K562 (cell line): ENCODE results near the gene ZSCAN12. TPM values are rescaled to one million over a fixed set of nuclear protein-coding genes. Genes with fewer than 3 reads are reported as not detected.

Source experiments
- HDGF ChIP-seq: fragments of 450-650 bp; IDR thresholded peaks from 2 replicates; pipeline ENCODE4 v1.6.1; 2016
- JUND ChIP-seq, 2 experiments: IDR thresholded peaks; 2 replicates in 1 of 2; 3 replicates in 1 of 2; pipeline ENCODE4 v1.6.1; 2011; ENCODE audit warnings: borderline replicate concordance in 2 of 2, low read depth in 2 of 2, low read length in 2 of 2, improper control_type of control experiment in 1 of 2, missing biosample characterization in 1 of 2, missing genetic modification characterization in 1 of 2, missing genetic modification reagents in 1 of 2
- SETDB1 ChIP-seq: IDR thresholded peaks from one replicate; pipeline ENCODE4 v1.6.1; 2012; ENCODE audit warnings: low read length, control low read depth, inconsistent platforms
- STAT5A ChIP-seq: IDR thresholded peaks from 2 replicates; pipeline ENCODE4 v1.6.1; 2012; ENCODE audit warnings: low read length, inconsistent platforms, borderline replicate concordance
- TRIM24 ChIP-seq, 2 experiments: fragments of 450-650 bp; IDR thresholded peaks; 2 replicates each; pipeline ENCODE4 v1.6.1; 2016
- TSC22D4 ChIP-seq: fragments of 450-650 bp; IDR thresholded peaks from 2 replicates; pipeline ENCODE4 v1.6.1; 2016; ENCODE audit warnings: missing genetic modification characterization, missing biosample characterization, control low read depth
- ZC3H4 ChIP-seq: sonication (generic); formaldehyde crosslinking; IDR thresholded peaks from 2 replicates; pipeline ENCODE4 v1.9.0; 2021; ENCODE audit warnings: missing genetic modification reagents, borderline replicate concordance
- ZNF175 ChIP-seq: fragments of 200-800 bp; sonication (Bioruptor generic); IDR thresholded peaks from 2 replicates; pipeline ENCODE4 v1.6.1; 2016; ENCODE audit warnings: low read depth, mild to moderate bottlenecking, missing genetic modification characterization, missing compliant biosample characterization
- ZNF212 ChIP-seq: fragments of 450-650 bp; formaldehyde crosslinking; IDR thresholded peaks from 2 replicates; pipeline ENCODE4 v1.4.0; 2020; ENCODE audit warnings: mild to moderate bottlenecking
- ZNF224 ChIP-seq: sonication (generic); formaldehyde crosslinking; IDR thresholded peaks from 2 replicates; pipeline ENCODE4 v1.8.0; 2022; ENCODE audit warnings: mild to moderate bottlenecking, missing genetic modification reagents
- ZNF239 ChIP-seq: fragments of 250-450 bp; sonication (Bioruptor Pico); IDR thresholded peaks from 2 replicates; pipeline ENCODE4 v1.4.0; 2020; ENCODE audit warnings: mild to moderate bottlenecking
- ZNF384 ChIP-seq: IDR thresholded peaks from 2 replicates; pipeline ENCODE4 v1.6.1; 2012; ENCODE audit warnings: low read depth, low read length, improper control_type of control experiment
- ZNF436 ChIP-seq: fragments of 250-450, 450-650 bp; sonication (Bioruptor Pico); formaldehyde crosslinking; IDR thresholded peaks from 2 replicates; pipeline ENCODE4 v1.7.0; 2020; ENCODE audit warnings: mild to moderate bottlenecking
- ZNF766 ChIP-seq: fragments of 200-800 bp; sonication (Bioruptor generic); conservative IDR thresholded peaks from 2 replicates; pipeline ENCODE4 v1.6.1; 2016; ENCODE audit warnings: missing genetic modification characterization, missing compliant biosample characterization
- polyA plus RNA-seq, 8 experiments: library from polyadenylated mRNA; depleted of rRNA in 4 of 8; stranded (reverse) in 5 of 8; unstranded in 3 of 8; fragments of >200 nt; fragmentation: Nextera tagmentation in 2 of 8; fragmentation: Illumina TruSeq in 1 of 8; extraction: Ambion mirVana in 2 of 8; extraction: Trizol in 1 of 8; gene quantifications; 2 replicates each; pipeline versions ENCODE4 v1.2.1 to v1.2.3, GENCODE V29; 2011 to 2014; ENCODE audit warnings: inconsistent platforms in 1 of 8, missing spikeins in 1 of 8
- total RNA-seq, 7 experiments: library from RNA; depleted of rRNA in 6 of 7; stranded (reverse); fragments of >200 nt in 6 of 7; fragmentation: Illumina TruSeq in 2 of 7; extraction: Trizol in 2 of 7; gene quantifications; 2 replicates each; pipeline versions ENCODE4 v1.2.1 to v1.2.3, GENCODE V29; 2011 to 2021; ENCODE audit warnings: low replicate concordance in 1 of 7
- TF ChIP-seq, protein P1 (sequence below): sonication (generic); formaldehyde crosslinking; IDR thresholded peaks from 2 replicates; pipeline ENCODE4 v1.8.0; 2022; ENCODE audit warnings: mild to moderate bottlenecking, missing genetic modification reagents, borderline replicate concordance
- TF ChIP-seq, protein P2 (sequence below): conservative IDR thresholded peaks from 2 replicates; pipeline ENCODE4 v1.6.1; 2011; ENCODE audit warnings: low read depth, mild to moderate bottlenecking, low read length; ENCODE audit not compliant: control insufficient read depth
- TF ChIP-seq, protein P3 (sequence below): fragments of 450-650 bp; IDR thresholded peaks from 2 replicates; pipeline ENCODE4 v1.6.1; 2016; ENCODE audit warnings: missing biosample characterization, missing genetic modification characterization
- TF ChIP-seq, protein P4 (sequence below): fragments of 200-800 bp; sonication (Bioruptor generic); IDR thresholded peaks from 2 replicates; pipeline ENCODE4 v1.6.1; 2017; ENCODE audit warnings: missing genetic modification characterization, missing compliant biosample characterization

The ZSCAN12 gene
- total and polyA plus RNA-seq, 9 of the 15 experiments (the other 6 are each of a cell fraction or from before 2014, with no cell fraction given) = 2.5 to 19.6 (median 12.5) TPM

DNA sequence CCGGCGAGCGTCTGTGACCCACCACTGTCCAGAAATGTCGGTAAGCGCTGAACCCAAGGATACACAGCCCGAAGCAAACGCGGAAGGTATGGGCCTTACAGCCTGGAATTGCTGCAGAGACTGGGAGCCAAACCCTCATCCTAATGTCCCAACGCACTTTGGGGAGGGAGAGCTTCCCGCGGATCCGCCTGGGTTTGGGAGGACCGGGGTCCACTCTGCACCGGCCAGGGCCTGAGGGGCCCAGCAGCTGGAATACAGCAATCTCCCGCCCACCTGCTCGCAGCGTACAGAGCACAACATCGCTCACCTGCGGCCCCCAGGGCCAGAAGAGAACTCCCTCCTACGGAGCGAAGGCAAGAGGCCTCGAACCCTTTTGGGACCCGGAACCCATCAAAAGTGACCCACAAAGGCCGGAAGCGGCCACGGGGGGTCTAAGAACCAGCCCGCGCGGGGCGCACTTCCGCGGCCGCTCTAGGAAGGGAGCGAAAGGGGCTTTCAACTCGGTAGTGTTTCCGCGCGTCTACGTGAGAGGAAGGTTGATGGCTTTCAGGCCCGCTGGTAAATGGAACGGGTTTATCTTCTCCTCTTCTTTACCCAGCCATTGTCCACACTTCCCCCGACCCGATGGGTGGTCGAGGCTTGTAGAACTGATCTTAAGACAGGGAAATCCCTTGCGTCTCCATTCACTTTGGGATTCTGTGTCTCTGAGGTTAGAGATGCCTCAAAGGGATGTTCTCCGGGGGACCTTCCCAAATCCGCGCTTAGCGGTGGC is at the start of gene ZSCAN12 (continued):
- TF ChIP-seq STAT5A (peak; percentile 65; the same call in 1 of the 2 replicates), TRIM24 (IDR thresholded peaks at IDR 0.05) (peak in 1 of 2 experiments; percentile 93; a peak in 2 of 4 replicates), ZNF175 (0 out of 2 replicates have a peak, but pooled peaks have one; percentile 36), ZC3H4 (CRISPR knock-in tag) (no peak), HDGF (0 out of 2 replicates have a peak, but pooled peaks have one; percentile 28), ZNF224 (CRISPR knock-in tag) (no peak), ZNF766 (CRISPR knock-in tag) (peak; percentile 77; the same call in 1 of the 2 replicates), ZNF384 (peak; percentile 70), ZNF436 (CRISPR knock-in tag) (0 out of 2 replicates have a peak, but pooled peaks have one; percentile 28), JUND (IDR thresholded peaks at IDR 0.05; ENCODE audit: borderline replicate concordance, low read depth, low read length) (peak; percentile 80), JUND (tag; IDR thresholded peaks at IDR 0.05; ENCODE audit: borderline replicate concordance, low read depth, low read length) (no peak; the same call in 2 of the 3 replicates), TSC22D4 (no peak), ZNF212 (CRISPR knock-in tag) (0 out of 2 replicates have a peak, but pooled peaks have one; percentile 15), ZNF239 (CRISPR knock-in tag) (peak; percentile 63), SETDB1 (peak; percentile 27)
- TF ChIP-seq, protein P1, sequence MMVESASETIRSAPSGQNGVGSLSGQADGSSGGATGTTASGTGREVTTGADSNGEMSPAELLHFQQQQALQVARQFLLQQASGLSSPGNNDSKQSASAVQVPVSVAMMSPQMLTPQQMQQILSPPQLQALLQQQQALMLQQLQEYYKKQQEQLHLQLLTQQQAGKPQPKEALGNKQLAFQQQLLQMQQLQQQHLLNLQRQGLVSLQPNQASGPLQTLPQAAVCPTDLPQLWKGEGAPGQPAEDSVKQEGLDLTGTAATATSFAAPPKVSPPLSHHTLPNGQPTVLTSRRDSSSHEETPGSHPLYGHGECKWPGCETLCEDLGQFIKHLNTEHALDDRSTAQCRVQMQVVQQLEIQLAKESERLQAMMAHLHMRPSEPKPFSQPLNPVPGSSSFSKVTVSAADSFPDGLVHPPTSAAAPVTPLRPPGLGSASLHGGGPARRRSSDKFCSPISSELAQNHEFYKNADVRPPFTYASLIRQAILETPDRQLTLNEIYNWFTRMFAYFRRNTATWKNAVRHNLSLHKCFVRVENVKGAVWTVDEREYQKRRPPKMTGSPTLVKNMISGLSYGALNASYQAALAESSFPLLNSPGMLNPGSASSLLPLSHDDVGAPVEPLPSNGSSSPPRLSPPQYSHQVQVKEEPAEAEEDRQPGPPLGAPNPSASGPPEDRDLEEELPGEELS (CRISPR knock-in tag) = 0 out of 2 replicates have a peak, but pooled peaks have one; percentile 16
- TF ChIP-seq, protein P2, sequence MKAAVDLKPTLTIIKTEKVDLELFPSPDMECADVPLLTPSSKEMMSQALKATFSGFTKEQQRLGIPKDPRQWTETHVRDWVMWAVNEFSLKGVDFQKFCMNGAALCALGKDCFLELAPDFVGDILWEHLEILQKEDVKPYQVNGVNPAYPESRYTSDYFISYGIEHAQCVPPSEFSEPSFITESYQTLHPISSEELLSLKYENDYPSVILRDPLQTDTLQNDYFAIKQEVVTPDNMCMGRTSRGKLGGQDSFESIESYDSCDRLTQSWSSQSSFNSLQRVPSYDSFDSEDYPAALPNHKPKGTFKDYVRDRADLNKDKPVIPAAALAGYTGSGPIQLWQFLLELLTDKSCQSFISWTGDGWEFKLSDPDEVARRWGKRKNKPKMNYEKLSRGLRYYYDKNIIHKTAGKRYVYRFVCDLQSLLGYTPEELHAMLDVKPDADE = peak; percentile 96
- TF ChIP-seq, protein P3, sequence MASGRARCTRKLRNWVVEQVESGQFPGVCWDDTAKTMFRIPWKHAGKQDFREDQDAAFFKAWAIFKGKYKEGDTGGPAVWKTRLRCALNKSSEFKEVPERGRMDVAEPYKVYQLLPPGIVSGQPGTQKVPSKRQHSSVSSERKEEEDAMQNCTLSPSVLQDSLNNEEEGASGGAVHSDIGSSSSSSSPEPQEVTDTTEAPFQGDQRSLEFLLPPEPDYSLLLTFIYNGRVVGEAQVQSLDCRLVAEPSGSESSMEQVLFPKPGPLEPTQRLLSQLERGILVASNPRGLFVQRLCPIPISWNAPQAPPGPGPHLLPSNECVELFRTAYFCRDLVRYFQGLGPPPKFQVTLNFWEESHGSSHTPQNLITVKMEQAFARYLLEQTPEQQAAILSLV (tag) = no peak
- TF ChIP-seq, protein P4, sequence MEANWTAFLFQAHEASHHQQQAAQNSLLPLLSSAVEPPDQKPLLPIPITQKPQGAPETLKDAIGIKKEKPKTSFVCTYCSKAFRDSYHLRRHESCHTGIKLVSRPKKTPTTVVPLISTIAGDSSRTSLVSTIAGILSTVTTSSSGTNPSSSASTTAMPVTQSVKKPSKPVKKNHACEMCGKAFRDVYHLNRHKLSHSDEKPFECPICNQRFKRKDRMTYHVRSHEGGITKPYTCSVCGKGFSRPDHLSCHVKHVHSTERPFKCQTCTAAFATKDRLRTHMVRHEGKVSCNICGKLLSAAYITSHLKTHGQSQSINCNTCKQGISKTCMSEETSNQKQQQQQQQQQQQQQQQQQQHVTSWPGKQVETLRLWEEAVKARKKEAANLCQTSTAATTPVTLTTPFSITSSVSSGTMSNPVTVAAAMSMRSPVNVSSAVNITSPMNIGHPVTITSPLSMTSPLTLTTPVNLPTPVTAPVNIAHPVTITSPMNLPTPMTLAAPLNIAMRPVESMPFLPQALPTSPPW (CRISPR knock-in tag) = peak; percentile 85
